BE2C (cell line): Measurements from ENCODE around the gene COL25A1.

Source experiments
- DNase-seq: peaks from one replicate; pipeline ENCODE4 v3.0.0-alpha.2; 2020
- H3K27me3 ChIP-seq: fragments of 250-450 bp; sonication (Bioruptor Pico); 2 replicates; pipeline ENCODE4 v1.5.1; 2020; ENCODE audit warnings: mild to moderate bottlenecking
- H3K36me3 ChIP-seq: fragments of 250-450 bp; sonication (Bioruptor Pico); 2 replicates; pipeline ENCODE4 v1.5.1; 2020; ENCODE audit warnings: mild to moderate bottlenecking
- H3K4me1 ChIP-seq: fragments of 250-450 bp; sonication (Bioruptor Pico); 2 replicates; pipeline ENCODE4 v1.5.1; 2020
- H3K4me3 ChIP-seq: 2 replicates; pipeline ENCODE4 v1.5.1; 2011; ENCODE audit warnings: low read depth, low read length
- H3K9me3 ChIP-seq: fragments of 250-450 bp; sonication (Bioruptor Pico); 2 replicates; pipeline ENCODE4 v1.5.1; 2020
- CTCF ChIP-seq: IDR thresholded peaks from 2 replicates; pipeline ENCODE4 v1.5.1; 2012; ENCODE audit warnings: mild to moderate bottlenecking, low read depth, low read length

Gene COL25A1

GRCh38 chr4:108851366-108851765 is 451.1 kb downstream of the COL25A1 start:
- H3K4me3 ChIP-seq = no peak overlapping the region
- no peak for TF ChIP-seq CTCF
- DNase-seq = no peak
- no peaks in the 10 kb centered on the region for H3K27me3 ChIP-seq
- H3K4me1 ChIP-seq = no peaks in the 10 kb centered on the region
- H3K9me3 ChIP-seq = no peaks in the 10 kb centered on the region
- no peaks in the 10 kb centered on the region for H3K36me3 ChIP-seq

- Histone ChIP-seq H3K36me3 (no peaks in the 10 kb centered on the region), H3K9me3 (no peaks in the 10 kb centered on the region), H3K27me3 (no peaks in the 10 kb centered on the region), H3K4me3 (no peak overlapping the region), H3K4me1 (no peaks in the 10 kb centered on the region)
- DNase-seq = no peak
- no peak for TF ChIP-seq CTCF
These were observed 452.2 kb downstream of the COL25A1 start for GRCh38 chr4:108850219-108850649.

GRCh38 chr4:108849611-108850168 is 452.8 kb downstream of the COL25A1 start:
- no peak for DNase-seq
- no peaks in the 10 kb centered on the region for H3K36me3 ChIP-seq
- H3K9me3 ChIP-seq = no peaks in the 10 kb centered on the region
- no peaks in the 10 kb centered on the region for H3K27me3 ChIP-seq
- no peak for TF ChIP-seq CTCF
- H3K4me3 ChIP-seq = no peak overlapping the region
- no peaks in the 10 kb centered on the region for H3K4me1 ChIP-seq

GRCh38 chr4:108846568-108846967 is 455.9 kb downstream of the COL25A1 start:
- no peaks in the 10 kb centered on the region for H3K9me3 ChIP-seq
- TF ChIP-seq CTCF = no peak
- H3K36me3 ChIP-seq = no peaks in the 10 kb centered on the region
- no peaks in the 10 kb centered on the region for H3K27me3 ChIP-seq
- no peak for DNase-seq
- no peak overlapping the region for H3K4me3 ChIP-seq
- no peaks in the 10 kb centered on the region for H3K4me1 ChIP-seq

- no peak for TF ChIP-seq CTCF
- H3K4me1 ChIP-seq = no peaks in the 10 kb centered on the region
- no peak overlapping the region for H3K4me3 ChIP-seq
- no peaks in the 10 kb centered on the region for H3K9me3 ChIP-seq
- no peaks in the 10 kb centered on the region for H3K27me3 ChIP-seq
- no peaks in the 10 kb centered on the region for H3K36me3 ChIP-seq
- no peak for DNase-seq
These were observed 462.0 kb downstream of the COL25A1 start for GRCh38 chr4:108840426-108840975.

GRCh38 chr4:108839333-108839732 is 463.1 kb downstream of the COL25A1 start:
- TF ChIP-seq CTCF = no peak
- no peak for DNase-seq
- Histone ChIP-seq H3K9me3 (no peaks in the 10 kb centered on the region), H3K4me1 (no peaks in the 10 kb centered on the region), H3K4me3 (no peak overlapping the region), H3K27me3 (peaks cover 5% of the 10 kb centered on the region), H3K36me3 (no peaks in the 10 kb centered on the region)
